NT2/D1 (cell line): ENCODE data around the gene PPP6R3.

Experiments used
- SUZ12 ChIP-seq: IDR thresholded peaks from 2 replicates; pipeline ENCODE4 v1.6.1; 2011; ENCODE audit not compliant: insufficient read length, insufficient read depth; ENCODE audit errors: extremely low read depth
- YY1 ChIP-seq: IDR thresholded peaks from 2 replicates; pipeline ENCODE4 v1.6.1; 2011; ENCODE audit not compliant: insufficient read length, insufficient read depth
- ZNF274 ChIP-seq: IDR thresholded peaks from 2 replicates; pipeline ENCODE4 v1.6.1; 2011; ENCODE audit warnings: mild to moderate bottlenecking, low read depth, low read length

GRCh38 chr11:68541991-68542390 lies 81.4 kb downstream of the PPP6R3 start:
- TF ChIP-seq SUZ12 (no peak), ZNF274 (no peak), YY1 (no peak)
